PC-9 (cell line): ENCODE results near the gene HK2.

Source experiments
- CTCF ChIP-seq: fragments of 200-600 bp; sonication (generic); conservative IDR thresholded peaks from 2 replicates; pipeline ENCODE4 v1.6.1; 2017; ENCODE audit warnings: mixed run types, antibody characterized with exemption, mild to moderate bottlenecking, moderate library complexity
- EZH2 ChIP-seq: fragments of 200-600 bp; sonication (generic); IDR thresholded peaks from 2 replicates; pipeline ENCODE4 v1.8.0; 2017; ENCODE audit warnings: antibody characterized with exemption, low read depth

DNA sequence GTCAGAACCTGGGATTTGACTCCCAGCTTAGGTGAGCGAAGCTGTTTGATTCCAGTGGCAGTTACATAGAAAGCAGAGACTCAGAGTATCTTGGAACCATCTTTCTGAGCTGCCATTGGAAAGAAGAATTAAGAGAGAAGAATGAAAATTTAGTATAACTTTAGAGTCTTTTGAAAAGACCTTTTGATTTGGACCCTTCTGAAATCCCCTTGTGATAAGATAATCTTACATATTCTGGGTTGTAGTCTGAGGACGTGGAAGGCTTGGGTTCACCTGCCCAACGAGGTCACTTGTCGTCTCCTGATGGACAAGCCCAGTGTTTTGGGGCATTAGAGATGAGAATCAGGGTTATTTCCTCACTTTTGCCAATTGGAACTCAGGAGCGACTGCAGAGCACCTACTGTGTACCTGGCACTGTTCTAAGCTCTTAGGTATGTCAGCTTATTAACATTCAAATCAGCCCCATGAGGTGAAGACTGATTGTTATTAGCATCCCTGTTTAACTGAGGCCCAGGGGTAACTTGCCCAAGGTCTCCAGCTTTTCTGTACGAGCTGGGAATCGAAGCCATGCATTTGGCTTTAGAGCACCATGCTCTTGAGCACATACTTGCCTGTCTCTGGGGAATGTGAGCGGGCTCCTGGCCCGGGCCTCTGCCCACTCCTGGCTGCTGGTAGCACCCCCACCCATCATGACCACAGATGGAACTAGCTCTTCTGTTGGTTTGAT is 2.9 kb downstream of the HK2 start:
- TF ChIP-seq CTCF (peak; percentile 53; the same call in 1 of the 2 replicates), EZH2 (no peak)
